SK-N-SH (cell line): ENCODE data around the gene FTO. TPM values are rescaled to one million over a fixed set of nuclear protein-coding genes. Genes with fewer than 3 reads are reported as not detected.

Experiments used
- CTCF ChIA-PET: fragments of 300-600, 350-600 bp; formaldehyde crosslinking; extraction: SDS; loops from one replicate; lab custom pipeline; 2021; lab: Yijun Ruan, JAX
- POLR2A ChIA-PET: fragments of 350-600 bp; sonication (Branson Sonifier 250); formaldehyde crosslinking; extraction: SDS; loops from one replicate; lab custom pipeline; 2020; ENCODE audit warnings: antibody characterized with exemption, inconsistent platforms; lab: Yijun Ruan, JAX
- DNase-seq: peaks from one replicate; pipeline ENCODE4 v3.0.0; 2012
- H2AFZ ChIP-seq: fragments of 200-600 bp; sonication (generic); 2 replicates; pipeline ENCODE4 v1.8.1; 2016; ENCODE audit warnings: antibody characterized with exemption, mild to moderate bottlenecking, low read depth
- H3F3A ChIP-seq: fragments of 200-600 bp; sonication (generic); replicated peaks from 2 replicates; pipeline ENCODE3; 2016; ENCODE audit warnings: antibody characterized with exemption, mild to moderate bottlenecking; ENCODE audit not compliant: insufficient read depth
- H3K27ac ChIP-seq, 2 experiments: fragments of 200-500 bp in 1 of 2; fragments of 200-600 bp in 1 of 2; sonication (Bioruptor generic) in 1 of 2; sonication (generic), shearing (Covaris generic) in 1 of 2; 2 replicates each; pipeline versions ENCODE4 v1.5.1 to v1.6.1; 2014 to 2016; ENCODE audit warnings: low read depth in 2 of 2, inconsistent platforms in 1 of 2, low read length in 1 of 2, mild to moderate bottlenecking in 1 of 2, mixed read lengths in 1 of 2
- H3K27me3 ChIP-seq: fragments of 200-600 bp; sonication (generic), shearing (Covaris generic); 2 replicates; pipeline ENCODE4 v1.6.1; 2016; ENCODE audit warnings: mixed run types; ENCODE audit not compliant: insufficient read depth
- H3K36me3 ChIP-seq, 2 experiments: fragments of 200-500 bp in 1 of 2; fragments of 200-600 bp in 1 of 2; sonication (Bioruptor generic) in 1 of 2; sonication (generic) in 1 of 2; replicated peaks in 1 of 2; 2 replicates each; pipeline versions ENCODE3 to v1.5.1; 2014 to 2016; ENCODE audit warnings: low read length in 1 of 2, mild to moderate bottlenecking in 1 of 2; ENCODE audit not compliant: insufficient read depth in 2 of 2, control insufficient read depth in 1 of 2
- H3K4me1 ChIP-seq, 2 experiments: fragments of 200-500 bp in 1 of 2; fragments of 200-600 bp in 1 of 2; sonication (Bioruptor generic) in 1 of 2; sonication (generic), shearing (Covaris generic) in 1 of 2; 2 replicates each; pipeline versions ENCODE4 v1.5.1 to v1.6.1; 2014 to 2016; ENCODE audit warnings: low read depth in 1 of 2, low read length in 1 of 2, mixed run types in 1 of 2; ENCODE audit not compliant: insufficient read depth in 2 of 2, control insufficient read depth in 1 of 2
- H3K4me2 ChIP-seq: fragments of 200-600 bp; sonication (generic), shearing (Covaris generic); 2 replicates; pipeline ENCODE4 v1.6.1; 2017; ENCODE audit warnings: mixed run types
- H3K4me3 ChIP-seq, 2 experiments: fragments of 200-500 bp in 1 of 2; fragments of 200-600 bp in 1 of 2; sonication (Bioruptor generic) in 1 of 2; sonication (generic), shearing (Covaris generic) in 1 of 2; 2 replicates each; pipeline versions ENCODE4 v1.5.1 to v1.8.1; 2014 to 2016; ENCODE audit warnings: low read depth in 2 of 2, inconsistent platforms in 1 of 2, low read length in 1 of 2, mild to moderate bottlenecking in 1 of 2, mixed read lengths in 1 of 2, moderate library complexity in 1 of 2
- H3K79me2 ChIP-seq: fragments of 200-600 bp; sonication (generic); 2 replicates; pipeline ENCODE4 v1.8.1; 2017; ENCODE audit warnings: mild to moderate bottlenecking; ENCODE audit not compliant: insufficient read depth
- H3K9ac ChIP-seq: fragments of 200-600 bp; sonication (generic); 2 replicates; pipeline ENCODE4 v1.6.1; 2017; ENCODE audit warnings: mixed run types
- H3K9me2 ChIP-seq: fragments of 200-600 bp; sonication (generic); 2 replicates; pipeline ENCODE4 v1.6.1; 2017; ENCODE audit warnings: mixed run types
- H3K9me3 ChIP-seq: fragments of 200-600 bp; sonication (generic); 2 replicates; pipeline ENCODE4 v1.6.1; 2017; ENCODE audit warnings: mixed run types, mild to moderate bottlenecking, moderate library complexity
- H4K20me1 ChIP-seq: fragments of 200-600 bp; sonication (generic); 2 replicates; pipeline ENCODE4 v1.6.1; 2017; ENCODE audit warnings: mild to moderate bottlenecking, mixed run types; ENCODE audit not compliant: insufficient read depth
- CHD2 ChIP-seq: fragments of 150-350 bp; IDR thresholded peaks from 2 replicates; pipeline ENCODE4 v1.6.1; 2018; ENCODE audit warnings: low read length; ENCODE audit not compliant: partially characterized antibody
- ELF1 ChIP-seq: IDR thresholded peaks from 2 replicates; pipeline ENCODE4 v1.4.0; 2012
- EP300 ChIP-seq, 2 experiments: IDR thresholded peaks; 2 replicates each; pipeline versions ENCODE4 v1.4.0 to v1.6.1; 2012; ENCODE audit warnings: borderline replicate concordance in 1 of 2, low read depth in 1 of 2, low read length in 1 of 2
- EZH2phosphoT487 ChIP-seq: fragments of 200-600 bp; sonication (generic); IDR thresholded peaks from 2 replicates; pipeline ENCODE4 v1.6.1; 2017; ENCODE audit warnings: low read depth, mixed run types, mild to moderate bottlenecking, antibody characterized with exemption, moderate library complexity, borderline replicate concordance
- FOXJ3 ChIP-seq: sonication (generic); formaldehyde crosslinking; IDR thresholded peaks from 2 replicates; pipeline ENCODE4 v1.5.1; 2020; ENCODE audit warnings: mild to moderate bottlenecking, missing genetic modification reagents
- FOXM1 ChIP-seq: IDR thresholded peaks from 2 replicates; pipeline ENCODE4 v1.4.0; 2012; ENCODE audit warnings: low read depth, mild to moderate bottlenecking
- GABPA ChIP-seq: IDR thresholded peaks from 2 replicates; pipeline ENCODE4 v1.4.0; 2012; ENCODE audit warnings: low read depth, mild to moderate bottlenecking
- GATA2 ChIP-seq: sonication (generic); formaldehyde crosslinking; IDR thresholded peaks from 2 replicates; pipeline ENCODE4 v1.5.0; 2020; ENCODE audit warnings: mild to moderate bottlenecking, missing genetic modification reagents
- JUND ChIP-seq: IDR thresholded peaks from 2 replicates; pipeline ENCODE4 v1.4.0; 2012
- MAX ChIP-seq: IDR thresholded peaks from 2 replicates; pipeline ENCODE4 v1.4.0; 2012; ENCODE audit warnings: low read depth
- MXI1 ChIP-seq: IDR thresholded peaks from 2 replicates; pipeline ENCODE4 v1.6.1; 2012; ENCODE audit warnings: mild to moderate bottlenecking, low read depth, low read length, improper control_type of control experiment
- NRF1 ChIP-seq: IDR thresholded peaks from 2 replicates; pipeline ENCODE4 v1.6.1; 2012; ENCODE audit warnings: low read depth, mild to moderate bottlenecking, low read length
- RAD21 ChIP-seq: IDR thresholded peaks from 2 replicates; pipeline ENCODE4 v1.6.1; 2012; ENCODE audit warnings: mild to moderate bottlenecking, low read length
- RFX5 ChIP-seq: IDR thresholded peaks from 2 replicates; pipeline ENCODE4 v1.6.1; 2012; ENCODE audit warnings: mild to moderate bottlenecking, improper control_type of control experiment, low read length
- RXRA ChIP-seq: IDR thresholded peaks from 2 replicates; pipeline ENCODE4 v1.4.0; 2012; ENCODE audit warnings: low read depth, mild to moderate bottlenecking, borderline replicate concordance
- TCF12 ChIP-seq: IDR thresholded peaks from 2 replicates; pipeline ENCODE4 v1.4.0; 2012
- USF1 ChIP-seq: IDR thresholded peaks from 2 replicates; pipeline ENCODE4 v1.4.0; 2012; ENCODE audit warnings: low read depth, borderline replicate concordance
- USF2 ChIP-seq: fragments of 150-350 bp; IDR thresholded peaks from 2 replicates; pipeline ENCODE4 v1.6.1; 2017; ENCODE audit warnings: antibody characterized with exemption, low read length, low read depth, borderline replicate concordance
- WGBS: methylation state at CpG from one replicate; pipeline ENCODE4 v1.1.6; 2017; ENCODE audit warnings: low lambda C conversion rate; 5-methylcytosine and 5-hydroxymethylcytosine counted together
- polyA plus RNA-seq, 3 experiments: library from polyadenylated mRNA; depleted of rRNA; stranded (reverse); fragments of >200 nt; gene quantifications; 2 replicates each; pipeline ENCODE4 v1.2.3, GENCODE V29; 2012

FTO gene
- polyA plus RNA-seq, 1 of the 3 experiments (the other 2 are of a cell fraction), result 41.2 TPM

- TF ChIP-seq JUND, result no peak
- TF ChIP-seq RAD21, result no peak
- TF ChIP-seq USF2, result no peak
- no peak for TF ChIP-seq NRF1
- no peak for TF ChIP-seq MXI1
- no peak for TF ChIP-seq ELF1
- no peak for TF ChIP-seq EP300 (IDR thresholded peaks at IDR 0.05; ENCODE audit: borderline replicate concordance in 1 of 2, low read depth in 1 of 2, low read length in 1 of 2)
- no peak for TF ChIP-seq RXRA
- TF ChIP-seq RFX5, result no peak
- no peak for TF ChIP-seq GABPA
Measured at GRCh38 chr16:54071514-54071913, 367.6 kb downstream of the FTO start.

GRCh38 chr16:54072237-54072636, 368.3 kb downstream of the FTO start:
- 98% methylated on average over 6 of the region's 6 CpGs for WGBS
- no peaks in the 10 kb centered on the region for H3K27me3 ChIP-seq
- TF ChIP-seq FOXJ3 (CRISPR knock-in tag) (no peak), GATA2 (CRISPR knock-in tag) (no peak), EP300 (IDR thresholded peaks at IDR 0.05; ENCODE audit: borderline replicate concordance in 1 of 2, low read depth in 1 of 2, low read length in 1 of 2) (no peak), CHD2 (no peak)

More at GRCh38 chr16:54071514-54071913, 367.6 kb downstream of the FTO start:
- Histone ChIP-seq H3K27ac (no peak overlapping the region), H2AFZ (no peak overlapping the region), H3K79me2 (no peaks in the 10 kb centered on the region), H3K9ac (no peak overlapping the region), H3K9me2 (no peaks in the 10 kb centered on the region), H3F3A (no peaks in the 10 kb centered on the region), H3K4me3 (no peak overlapping the region), H3K4me1 (peaks cover 1 to 23% of the 10 kb centered on the region in 2 experiments; a peak in 3 of 4 replicates), H3K36me3 (peaks cover 0 to 4% of the 10 kb centered on the region in 2 experiments), H3K9me3 (no peaks in the 10 kb centered on the region), H3K4me2 (no peak overlapping the region), H3K27me3 (no peaks in the 10 kb centered on the region), H4K20me1 (no peaks in the 10 kb centered on the region)
- 100% methylated on average over 3 of the region's 3 CpGs for WGBS
- DNase-seq, result no peak
- CTCF ChIA-PET, result no interaction called here
- POLR2A ChIA-PET, result no interaction called here

GRCh38 chr16:54073356-54073755, 369.4 kb downstream of the FTO start:
- Histone ChIP-seq H4K20me1 (no peaks in the 10 kb centered on the region), H3K4me1 (peaks cover 3 to 17% of the 10 kb centered on the region in 2 experiments; a peak in 2 of 4 replicates), H3K9ac (no peak overlapping the region), H3K79me2 (no peaks in the 10 kb centered on the region), H3K9me2 (no peaks in the 10 kb centered on the region), H3K4me3 (no peak overlapping the region), H3F3A (no peaks in the 10 kb centered on the region), H3K4me2 (no peak overlapping the region), H3K9me3 (no peaks in the 10 kb centered on the region), H3K27me3 (no peaks in the 10 kb centered on the region), H2AFZ (no peak overlapping the region), H3K36me3 (peaks cover 0 to 4% of the 10 kb centered on the region in 2 experiments), H3K27ac (no peak overlapping the region)
- TF ChIP-seq TCF12 (no peak), EZH2phosphoT487 (no peak), FOXM1 (no peak), USF2 (no peak), USF1 (no peak), MAX (no peak)
- DNase-seq, result no peak
- 93% methylated on average over 3 of the region's 3 CpGs for WGBS
- CTCF ChIA-PET, result no interaction called here
- POLR2A ChIA-PET, result no interaction called here

More at GRCh38 chr16:54072237-54072636, 368.3 kb downstream of the FTO start:
- Histone ChIP-seq H3K4me3 (no peak overlapping the region), H3F3A (no peaks in the 10 kb centered on the region), H2AFZ (no peak overlapping the region), H3K4me2 (no peak overlapping the region), H3K4me1 (peaks cover 3 to 20% of the 10 kb centered on the region in 2 experiments; a peak in 2 of 4 replicates), H3K36me3 (peaks cover 0 to 4% of the 10 kb centered on the region in 2 experiments), H3K9ac (no peak overlapping the region), H3K79me2 (no peaks in the 10 kb centered on the region), H3K9me3 (no peaks in the 10 kb centered on the region), H4K20me1 (no peaks in the 10 kb centered on the region), H3K27ac (no peak overlapping the region), H3K9me2 (no peaks in the 10 kb centered on the region)
- ChIA-PET POLR2A (no interaction called here), CTCF (no interaction called here)
- DNase-seq, result no peak
